ENCODE data around the gene ASCC3. TPM values are rescaled to one million over a fixed set of nuclear protein-coding genes. Genes with fewer than 3 reads are reported as not detected.

The ASCC3 gene
- total RNA-seq, 1 experiment from 2014 or later, result 40.5 TPM

GRCh38 chr6:100464162-100464851 is 416.8 kb downstream of the ASCC3 start:
- BruUV-seq (replicated peaks), result no TSS peak
- no peaks in the 10 kb centered on the region for H3K79me2 ChIP-seq (ENCODE audit: insufficient read depth, low read length)
- DNase-seq (ENCODE audit: low read depth, low spot score) (no peak), ATAC-seq (no peak)
- POLR2A ChIA-PET, result no interaction called here
- TF ChIP-seq, protein P1, sequence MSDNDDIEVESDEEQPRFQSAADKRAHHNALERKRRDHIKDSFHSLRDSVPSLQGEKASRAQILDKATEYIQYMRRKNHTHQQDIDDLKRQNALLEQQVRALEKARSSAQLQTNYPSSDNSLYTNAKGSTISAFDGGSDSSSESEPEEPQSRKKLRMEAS (IDR thresholded peaks at IDR 0.05), result no peak
- H2AFZ ChIP-seq (ENCODE audit: low read depth, low read length, poor library complexity, severe bottlenecking), result no peak overlapping the region
- CTCF ChIA-PET, result no interaction called here
- intact Hi-C loops (cut with micrococcal nuclease), result no loop called here
- H4K20me1 ChIP-seq (ENCODE audit: insufficient read depth), result no peaks in the 10 kb centered on the region
- no peak overlapping the region for H3K4me2 ChIP-seq (ENCODE audit: low read length)
- no peaks in the 10 kb centered on the region for H3K9me3 ChIP-seq (ENCODE audit: control insufficient read depth in 1 of 2, insufficient read depth in 1 of 2, low read depth in 1 of 2, low read length in 2 of 2)
- H3K4me3 ChIP-seq (replicated peaks in 1 of 2; ENCODE audit: low read depth in 1 of 2, low read length in 2 of 2), result no peak overlapping the region
- no peaks in the 10 kb centered on the region for H3K4me1 ChIP-seq (ENCODE audit: control insufficient read depth in 1 of 2, insufficient read depth in 2 of 2, low read length in 2 of 2)
- H3K9ac ChIP-seq (ENCODE audit: low read length), result no peak overlapping the region
- RAD21 ChIA-PET (ENCODE audit: low non-redundant PET in 1 of 2, low total read pairs in 2 of 2, uncharacterized antibody in 2 of 2, unreplicated experiment in 2 of 2), result no interaction called here
- H3K27me3 ChIP-seq (ENCODE audit: insufficient read depth, low read length), result no peaks in the 10 kb centered on the region
- no peaks in the 10 kb centered on the region for H3K36me3 ChIP-seq (ENCODE audit: control insufficient read depth in 1 of 2, insufficient read depth in 2 of 2, low read length in 2 of 2)
- H3K9me2 ChIP-seq (ENCODE audit: insufficient read depth), result no peaks in the 10 kb centered on the region
- H3K27ac ChIP-seq (ENCODE audit: low read depth, low read length), result no peak overlapping the region

GRCh38 chr6:100463630-100464161 is 417.4 kb downstream of the ASCC3 start:
- no peak overlapping the region for H3K4me2 ChIP-seq (ENCODE audit: low read length)

More at GRCh38 chr6:100463630-100464161, 417.4 kb downstream of the ASCC3 start:
- Histone ChIP-seq H3K9ac (ENCODE audit: low read length) (no peak overlapping the region), H3K27ac (ENCODE audit: low read depth, low read length) (no peak overlapping the region), H2AFZ (ENCODE audit: low read depth, low read length, poor library complexity, severe bottlenecking) (no peak overlapping the region), H3K9me3 (ENCODE audit: control insufficient read depth in 1 of 2, insufficient read depth in 1 of 2, low read depth in 1 of 2, low read length in 2 of 2) (no peaks in the 10 kb centered on the region), H3K4me3 (replicated peaks in 1 of 2; ENCODE audit: low read depth in 1 of 2, low read length in 2 of 2) (no peak overlapping the region), H3K36me3 (ENCODE audit: control insufficient read depth in 1 of 2, insufficient read depth in 2 of 2, low read length in 2 of 2) (no peaks in the 10 kb centered on the region), H3K79me2 (ENCODE audit: insufficient read depth, low read length) (no peaks in the 10 kb centered on the region), H3K4me1 (ENCODE audit: control insufficient read depth in 1 of 2, insufficient read depth in 2 of 2, low read length in 2 of 2) (no peaks in the 10 kb centered on the region), H3K27me3 (ENCODE audit: insufficient read depth, low read length) (no peaks in the 10 kb centered on the region), H4K20me1 (ENCODE audit: insufficient read depth) (no peaks in the 10 kb centered on the region), H3K9me2 (ENCODE audit: insufficient read depth) (no peaks in the 10 kb centered on the region)
- ChIA-PET RAD21 (ENCODE audit: low non-redundant PET in 1 of 2, low total read pairs in 2 of 2, uncharacterized antibody in 2 of 2, unreplicated experiment in 2 of 2) (no interaction called here), CTCF (no interaction called here), POLR2A (no interaction called here)
- intact Hi-C loops (cut with micrococcal nuclease), result no loop called here
- BruUV-seq (replicated peaks), result no TSS peak
- ATAC-seq (no peak), DNase-seq (ENCODE audit: low read depth, low spot score) (no peak)
- TF ChIP-seq, protein P2, sequence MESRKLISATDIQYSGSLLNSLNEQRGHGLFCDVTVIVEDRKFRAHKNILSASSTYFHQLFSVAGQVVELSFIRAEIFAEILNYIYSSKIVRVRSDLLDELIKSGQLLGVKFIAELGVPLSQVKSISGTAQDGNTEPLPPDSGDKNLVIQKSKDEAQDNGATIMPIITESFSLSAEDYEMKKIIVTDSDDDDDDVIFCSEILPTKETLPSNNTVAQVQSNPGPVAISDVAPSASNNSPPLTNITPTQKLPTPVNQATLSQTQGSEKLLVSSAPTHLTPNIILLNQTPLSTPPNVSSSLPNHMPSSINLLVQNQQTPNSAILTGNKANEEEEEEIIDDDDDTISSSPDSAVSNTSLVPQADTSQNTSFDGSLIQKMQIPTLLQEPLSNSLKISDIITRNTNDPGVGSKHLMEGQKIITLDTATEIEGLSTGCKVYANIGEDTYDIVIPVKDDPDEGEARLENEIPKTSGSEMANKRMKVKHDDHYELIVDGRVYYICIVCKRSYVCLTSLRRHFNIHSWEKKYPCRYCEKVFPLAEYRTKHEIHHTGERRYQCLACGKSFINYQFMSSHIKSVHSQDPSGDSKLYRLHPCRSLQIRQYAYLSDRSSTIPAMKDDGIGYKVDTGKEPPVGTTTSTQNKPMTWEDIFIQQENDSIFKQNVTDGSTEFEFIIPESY (IDR thresholded peaks at IDR 0.05; ENCODE audit: extremely low read depth, insufficient replicate concordance, low read length), result no peak
- TF ChIP-seq FOSL1 (IDR thresholded peaks at IDR 0.05; ENCODE audit: low read depth) (no peak), TCF7L2 (IDR thresholded peaks at IDR 0.05; ENCODE audit: borderline replicate concordance, extremely low read depth, insufficient read depth, insufficient read length) (no peak)

All from HCT116 (cell line).